ENCODE results near the gene MACF1.
"Not testable (repeated sequence)": the region's sequence is repeated elsewhere in the genome, so short reads cannot be mapped to it uniquely, and the experiment has no call there.

MACF1 gene, protein sequence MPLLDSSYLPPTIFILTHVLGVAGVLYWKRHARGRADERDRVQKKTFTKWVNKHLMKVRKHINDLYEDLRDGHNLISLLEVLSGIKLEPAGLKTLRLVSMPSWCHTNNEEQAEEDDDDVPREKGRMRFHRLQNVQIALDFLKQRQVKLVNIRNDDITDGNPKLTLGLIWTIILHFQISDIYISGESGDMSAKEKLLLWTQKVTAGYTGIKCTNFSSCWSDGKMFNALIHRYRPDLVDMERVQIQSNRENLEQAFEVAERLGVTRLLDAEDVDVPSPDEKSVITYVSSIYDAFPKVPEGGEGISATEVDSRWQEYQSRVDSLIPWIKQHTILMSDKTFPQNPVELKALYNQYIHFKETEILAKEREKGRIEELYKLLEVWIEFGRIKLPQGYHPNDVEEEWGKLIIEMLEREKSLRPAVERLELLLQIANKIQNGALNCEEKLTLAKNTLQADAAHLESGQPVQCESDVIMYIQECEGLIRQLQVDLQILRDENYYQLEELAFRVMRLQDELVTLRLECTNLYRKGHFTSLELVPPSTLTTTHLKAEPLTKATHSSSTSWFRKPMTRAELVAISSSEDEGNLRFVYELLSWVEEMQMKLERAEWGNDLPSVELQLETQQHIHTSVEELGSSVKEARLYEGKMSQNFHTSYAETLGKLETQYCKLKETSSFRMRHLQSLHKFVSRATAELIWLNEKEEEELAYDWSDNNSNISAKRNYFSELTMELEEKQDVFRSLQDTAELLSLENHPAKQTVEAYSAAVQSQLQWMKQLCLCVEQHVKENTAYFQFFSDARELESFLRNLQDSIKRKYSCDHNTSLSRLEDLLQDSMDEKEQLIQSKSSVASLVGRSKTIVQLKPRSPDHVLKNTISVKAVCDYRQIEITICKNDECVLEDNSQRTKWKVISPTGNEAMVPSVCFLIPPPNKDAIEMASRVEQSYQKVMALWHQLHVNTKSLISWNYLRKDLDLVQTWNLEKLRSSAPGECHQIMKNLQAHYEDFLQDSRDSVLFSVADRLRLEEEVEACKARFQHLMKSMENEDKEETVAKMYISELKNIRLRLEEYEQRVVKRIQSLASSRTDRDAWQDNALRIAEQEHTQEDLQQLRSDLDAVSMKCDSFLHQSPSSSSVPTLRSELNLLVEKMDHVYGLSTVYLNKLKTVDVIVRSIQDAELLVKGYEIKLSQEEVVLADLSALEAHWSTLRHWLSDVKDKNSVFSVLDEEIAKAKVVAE (N-terminal part only)

DNA sequence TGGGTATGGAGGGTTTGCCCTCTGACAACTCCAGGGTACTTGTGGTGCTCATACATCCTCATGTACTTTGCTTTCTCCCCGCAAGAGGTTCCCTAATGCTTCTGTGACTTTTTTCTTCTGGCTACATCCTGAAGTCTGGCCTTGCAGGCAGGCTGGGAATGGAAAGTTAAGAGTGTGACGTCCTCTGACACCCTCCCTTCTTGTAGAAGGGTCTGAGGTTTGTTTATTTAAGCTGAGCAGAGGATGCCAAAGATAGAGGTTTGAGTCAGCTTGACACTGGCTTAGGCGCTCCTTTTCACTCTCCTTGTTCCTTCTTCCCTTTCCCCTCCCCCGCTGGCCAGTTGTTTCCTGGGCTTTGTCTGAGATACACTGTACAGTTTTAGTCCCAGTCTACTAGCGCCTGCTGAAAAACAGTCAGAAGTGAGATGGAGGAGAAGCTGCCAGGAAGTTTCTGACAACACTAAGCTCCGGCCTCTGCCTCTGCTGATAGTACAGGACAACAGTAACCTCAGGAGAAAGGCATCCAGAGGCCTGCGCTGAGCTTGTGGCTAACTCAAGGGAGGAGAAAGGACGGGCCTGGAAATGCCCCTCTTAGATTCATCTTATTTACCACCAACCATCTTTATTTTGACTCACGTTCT is at the start of gene MACF1:
Gene MACF1, plus strand, starts transcription at position 255 of the 641 bp plus-strand sequence. Its CDS starts 328 bp downstream, at position 583.
- peak; percentile 81 for DNase-seq

DNA sequence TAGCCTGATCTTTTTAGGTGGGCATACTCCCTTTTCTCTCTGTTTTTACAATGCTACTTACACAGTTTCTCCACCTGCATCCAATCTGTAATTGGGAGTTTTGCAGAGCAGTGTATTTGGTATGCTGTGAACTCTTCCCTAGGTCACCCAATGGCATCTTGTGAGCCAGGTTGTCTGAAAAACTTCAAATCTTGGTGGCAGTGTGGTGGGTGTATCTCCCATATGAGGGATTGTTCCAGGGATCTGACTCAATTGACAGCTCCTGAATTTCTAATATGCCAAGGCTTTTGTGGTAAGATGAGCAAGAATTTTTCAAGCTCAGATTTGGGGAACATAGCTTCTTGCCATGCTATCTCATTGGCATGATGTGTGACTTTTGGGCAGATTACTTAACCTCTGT is 47.2 kb upstream of the MACF1 start:
- DNase-seq = no peak

DNA sequence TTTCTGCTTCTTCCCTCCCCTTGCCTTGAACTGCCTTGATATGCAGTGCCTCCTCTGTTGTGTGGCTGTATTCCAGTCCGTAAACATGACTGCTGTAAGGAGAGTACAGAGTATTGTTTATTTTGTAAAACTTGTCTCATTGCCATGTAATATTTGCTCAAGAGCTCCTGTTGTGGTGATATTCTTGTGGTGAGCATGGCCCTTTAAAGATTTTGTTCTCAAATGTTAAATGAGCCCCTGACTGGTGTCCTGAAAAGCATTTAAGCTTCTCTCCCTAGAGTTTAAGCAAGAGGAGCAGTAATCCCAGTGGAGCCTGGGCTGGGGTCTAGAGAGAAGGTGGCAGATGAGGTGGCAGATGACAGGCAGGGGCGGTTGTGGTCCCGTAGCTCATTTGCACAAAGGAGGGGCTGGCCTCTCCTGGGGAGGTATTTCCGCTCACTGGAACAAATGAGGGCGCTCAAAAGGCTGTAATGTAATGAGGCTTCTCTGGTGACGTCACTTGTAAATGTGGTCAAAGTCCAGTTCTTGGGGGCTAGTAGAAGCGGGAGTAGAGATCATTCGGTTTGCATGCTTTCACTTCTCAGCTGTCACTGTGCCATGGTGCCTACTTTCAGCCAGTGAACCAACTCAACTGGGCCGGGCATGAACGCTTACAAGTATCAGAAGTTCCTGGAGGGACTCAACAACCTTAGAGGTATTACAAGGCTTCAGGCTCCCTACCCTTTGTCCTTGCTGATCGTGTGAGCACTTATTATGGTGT is 46.0 kb upstream of the MACF1 start:
- no peak for DNase-seq

DNA sequence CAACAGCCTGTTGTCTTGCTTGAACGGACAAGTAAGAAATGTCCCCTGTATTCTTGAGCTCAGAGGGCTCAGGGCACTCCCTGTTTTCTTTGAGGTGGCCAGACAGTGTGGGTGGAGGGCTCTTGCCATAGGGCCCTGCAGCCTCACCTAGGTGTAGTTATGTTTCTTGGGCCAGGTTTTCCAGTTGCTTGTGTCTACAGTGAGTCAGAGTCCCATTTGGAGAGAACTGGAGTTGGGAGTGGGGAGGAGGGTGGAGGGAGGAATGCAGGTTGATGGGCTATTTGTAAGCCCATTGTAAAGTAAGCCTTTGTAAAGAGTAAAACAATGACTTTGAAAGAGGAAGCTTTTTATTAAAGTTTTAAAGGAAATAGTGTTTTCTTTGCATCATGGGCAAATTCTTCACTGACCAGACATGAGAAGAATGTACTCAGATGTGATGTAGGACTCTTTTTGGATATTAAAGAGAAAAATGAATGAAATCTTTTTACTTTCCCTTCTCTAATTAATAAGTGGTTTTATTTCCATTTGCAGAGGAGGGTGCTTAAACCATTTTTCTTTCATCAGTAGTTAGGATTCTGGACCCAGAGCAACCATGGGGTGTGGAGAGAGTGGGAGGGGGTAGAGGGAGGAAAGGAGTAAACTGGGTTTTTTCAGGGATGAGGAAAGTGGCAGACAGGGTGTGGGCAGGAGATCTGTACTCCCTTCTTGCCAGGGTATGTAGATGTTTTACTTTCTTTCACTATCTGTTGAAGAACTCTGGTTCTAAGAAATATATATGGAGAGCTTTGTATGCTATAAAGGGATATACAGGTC is 45.1 kb upstream of the MACF1 start:
- DNase-seq = no peak

DNA sequence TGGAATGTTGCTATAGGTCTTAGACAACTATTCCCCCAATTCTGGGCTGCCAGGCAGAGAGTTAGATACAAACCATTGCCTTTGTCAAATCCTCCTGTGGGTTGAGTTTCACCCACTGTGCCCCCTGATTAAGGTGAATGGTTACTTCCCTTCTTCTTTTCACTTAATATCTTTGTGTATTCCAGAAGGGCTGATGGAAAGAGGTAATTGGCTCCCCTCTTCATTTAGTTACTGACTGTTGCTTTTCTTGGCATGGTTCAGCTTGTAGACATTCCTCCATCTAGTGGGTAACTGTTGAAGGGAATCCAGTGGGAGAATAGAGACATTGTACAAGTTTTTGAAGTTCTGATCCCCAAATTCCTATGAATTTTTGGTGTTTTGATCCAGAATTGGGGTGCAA is 43.8 kb upstream of the MACF1 start:
- no peak for DNase-seq

DNA sequence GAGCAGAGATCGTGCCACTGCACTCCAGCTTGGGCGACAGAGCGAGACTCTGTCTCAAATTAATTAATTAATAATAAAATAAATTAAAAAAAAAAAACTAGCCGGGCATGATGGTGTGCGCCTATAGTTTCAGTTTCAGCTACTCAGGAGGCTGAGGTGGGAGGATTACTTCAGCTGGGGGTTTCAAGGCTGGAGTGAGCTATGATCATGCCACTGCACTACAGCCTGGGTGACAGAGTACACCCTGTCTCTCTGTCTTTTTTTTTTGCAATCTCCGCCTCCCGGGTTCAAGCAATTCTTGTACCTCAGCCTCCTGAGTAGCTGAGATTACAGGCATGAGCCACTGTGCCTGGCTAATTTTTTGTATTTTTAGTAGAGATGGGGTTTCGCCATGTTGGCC is 42.7 kb upstream of the MACF1 start:
- DNase-seq = not testable (repeated sequence)

DNA sequence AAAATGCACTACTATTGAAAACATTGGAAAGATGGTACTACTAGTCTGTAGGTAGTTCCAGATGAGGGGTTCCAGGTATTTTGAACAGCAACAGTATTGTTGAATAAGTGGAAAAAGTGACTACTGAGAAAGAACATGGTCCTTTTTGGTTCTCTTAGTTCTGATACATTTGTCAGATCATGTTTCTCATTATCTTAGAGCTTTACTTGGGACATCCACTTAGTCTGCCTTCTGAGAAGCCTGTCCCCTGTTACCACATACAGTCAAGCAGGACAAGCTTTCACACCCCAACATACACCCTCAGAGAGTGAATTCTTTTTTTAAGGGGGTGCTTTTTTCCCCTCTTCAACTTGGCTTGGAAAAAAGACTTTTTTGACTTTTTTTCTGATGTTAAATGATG is 41.0 kb upstream of the MACF1 start:
- DNase-seq = no peak

DNA sequence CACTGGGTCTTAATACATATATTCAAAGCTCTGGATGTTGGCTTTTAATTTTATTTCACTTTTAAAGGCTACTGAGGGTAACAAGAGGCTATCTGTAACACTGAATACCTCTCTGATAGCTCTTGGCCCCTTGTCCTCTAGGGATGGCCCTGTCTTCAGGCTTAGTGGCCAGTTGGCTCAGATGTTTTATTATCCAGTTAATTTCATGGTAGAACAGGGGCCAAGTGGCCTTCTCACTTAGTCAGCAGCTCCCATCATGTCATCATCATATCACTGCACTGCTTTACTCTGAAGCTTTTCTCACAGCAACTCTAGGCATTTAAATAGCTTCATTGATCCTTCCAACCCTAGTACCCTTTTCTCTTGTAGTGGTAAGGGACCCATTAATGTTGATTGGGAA is 40.2 kb upstream of the MACF1 start:
- DNase-seq = no peak

DNA sequence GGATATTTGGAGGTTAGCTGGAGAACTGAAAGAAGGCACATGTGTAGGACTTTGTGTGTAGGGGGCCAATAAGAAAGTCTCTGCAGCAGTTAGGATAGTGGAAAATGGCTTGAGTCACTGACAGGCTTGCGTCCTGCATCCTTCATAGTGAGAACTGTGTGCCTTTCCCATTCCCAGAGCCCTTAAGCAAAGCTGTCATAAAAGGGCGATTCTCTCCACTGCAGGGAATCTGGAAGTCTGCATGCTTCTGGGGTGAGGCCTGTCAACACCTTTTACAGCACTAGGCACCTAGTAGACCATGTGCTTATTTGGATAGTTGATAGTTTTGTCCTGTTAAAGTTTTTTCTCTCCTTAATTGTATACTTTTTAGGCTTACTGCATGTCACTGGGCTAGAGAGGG is 39.4 kb upstream of the MACF1 start:
- DNase-seq = no peak

DNA sequence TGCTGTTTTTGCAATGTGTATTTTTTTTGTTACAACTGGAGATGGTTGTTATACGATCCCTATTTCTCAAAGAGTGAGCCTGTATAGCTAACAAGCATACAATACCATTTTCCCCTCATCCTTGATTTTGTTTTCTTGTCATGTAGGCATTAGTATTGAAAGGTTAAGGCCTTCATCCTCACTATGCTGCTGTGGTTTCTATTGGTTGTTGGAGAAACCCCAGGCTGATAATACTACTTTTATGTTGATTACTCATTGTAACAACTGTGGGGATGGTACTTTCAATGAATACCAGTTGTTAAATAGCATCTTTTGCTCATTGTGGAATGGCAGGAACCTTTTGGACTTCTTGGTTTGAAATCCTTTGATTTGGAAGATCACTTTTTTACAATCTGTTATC is 39.0 kb upstream of the MACF1 start:
- DNase-seq = no peak

DNA sequence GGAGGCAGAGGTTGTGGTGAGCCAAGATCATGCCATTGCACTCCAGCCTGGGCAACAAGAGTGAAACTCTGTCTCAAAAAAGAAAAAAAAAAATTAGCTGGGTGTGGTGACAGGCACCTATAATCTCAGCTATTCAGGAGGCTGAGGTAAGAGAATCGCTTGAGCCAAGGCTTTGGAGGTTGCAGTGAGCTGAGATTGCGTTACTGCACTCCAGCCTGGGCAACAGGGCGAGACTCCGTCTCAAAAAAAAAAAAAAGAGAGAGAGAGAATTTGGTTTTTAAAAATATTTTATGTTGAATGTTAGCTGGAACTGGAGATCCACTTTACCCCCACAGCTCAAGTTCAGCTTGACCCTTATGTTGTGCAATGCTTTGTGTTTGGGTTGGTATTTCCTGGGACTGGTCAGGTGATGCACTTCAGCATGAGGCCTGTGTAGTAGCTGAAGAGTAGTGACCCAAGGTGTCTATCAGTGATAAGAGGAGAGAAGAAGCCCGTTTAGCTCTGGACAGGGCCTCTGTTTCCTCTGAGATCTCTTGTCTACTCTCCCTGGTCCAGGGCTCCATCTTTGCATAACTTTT is 36.8 kb upstream of the MACF1 start:
- DNase-seq = no peak

DNA sequence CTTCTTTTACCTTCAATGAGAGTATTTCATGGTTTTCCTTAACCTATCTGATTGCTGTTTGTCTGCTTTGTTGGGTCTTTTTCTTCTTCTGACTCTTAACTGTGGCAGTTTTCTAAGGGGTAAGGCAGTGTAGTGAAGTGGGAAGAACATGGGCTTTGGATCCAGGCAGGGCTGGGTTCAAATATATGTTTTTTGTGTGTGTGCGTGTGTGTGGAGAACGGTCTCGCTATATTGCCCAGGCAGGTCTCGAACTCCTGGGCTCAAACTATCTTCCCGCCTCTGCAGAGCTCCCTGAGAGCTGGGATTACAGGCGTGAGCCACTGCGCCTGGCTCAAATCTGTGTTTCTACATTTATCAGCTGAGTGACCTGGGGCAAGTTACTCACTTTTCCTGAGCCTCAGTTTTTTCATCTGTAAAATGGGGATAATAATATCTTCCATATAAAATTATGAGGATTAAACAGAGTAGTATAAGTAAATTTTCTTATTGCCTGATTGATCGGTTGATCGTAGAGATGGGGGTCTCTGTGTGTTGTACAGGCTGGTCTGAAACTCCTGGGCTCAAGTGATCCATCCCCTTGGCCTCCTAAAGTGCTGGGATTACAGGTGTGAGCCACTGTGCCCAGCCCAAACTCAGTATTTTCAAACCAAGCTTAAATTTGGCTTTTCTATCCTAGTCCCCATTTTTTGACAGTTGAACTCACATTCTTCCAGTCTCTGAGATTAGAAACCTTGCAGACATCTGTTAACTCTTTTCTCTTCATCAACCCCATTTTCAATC is 36.0 kb upstream of the MACF1 start:
- no peak for DNase-seq

DNA sequence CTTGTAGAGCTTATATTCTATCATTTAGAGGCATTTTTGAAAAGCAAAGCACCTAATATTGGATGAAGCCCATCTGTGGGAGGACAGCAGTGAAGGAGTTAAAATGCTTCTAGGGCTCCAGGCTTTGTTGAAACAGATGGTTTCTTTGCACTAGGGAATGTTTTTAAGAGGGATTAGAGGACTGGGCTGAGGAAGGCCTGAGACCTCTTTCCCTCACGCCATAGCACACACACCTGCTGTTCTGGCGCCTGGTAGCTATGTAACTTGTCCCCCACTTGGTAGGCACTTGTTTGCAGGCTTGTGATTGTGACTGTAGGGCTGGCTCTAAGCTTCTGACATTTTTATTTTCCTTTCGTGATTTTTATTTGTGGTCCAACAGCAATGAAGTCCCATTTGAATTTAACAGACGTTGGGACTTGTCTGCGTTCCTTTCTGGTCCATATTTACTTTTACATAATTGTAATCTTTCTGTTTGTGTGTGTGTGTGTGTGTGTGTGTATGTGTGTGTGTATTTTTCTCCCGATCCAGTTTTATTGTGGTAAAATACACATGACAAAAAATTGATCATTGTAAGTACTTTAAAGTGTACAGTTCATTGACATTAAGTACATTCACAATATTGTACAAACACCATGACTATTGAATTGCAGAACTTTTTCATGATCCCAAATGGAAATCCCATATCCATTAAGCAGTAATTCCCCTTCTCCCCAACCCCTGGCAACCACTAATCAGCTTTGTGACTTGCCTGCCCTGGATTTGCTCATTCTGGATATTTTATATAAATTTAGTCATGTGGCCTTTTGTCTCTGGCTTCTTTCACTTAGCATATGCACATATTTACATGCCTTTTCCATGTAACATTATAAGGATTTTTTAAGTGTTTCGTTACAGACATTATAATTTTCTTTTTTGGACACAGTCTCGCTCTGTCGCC is 33.5 kb upstream of the MACF1 start:
- no peak for DNase-seq

DNA sequence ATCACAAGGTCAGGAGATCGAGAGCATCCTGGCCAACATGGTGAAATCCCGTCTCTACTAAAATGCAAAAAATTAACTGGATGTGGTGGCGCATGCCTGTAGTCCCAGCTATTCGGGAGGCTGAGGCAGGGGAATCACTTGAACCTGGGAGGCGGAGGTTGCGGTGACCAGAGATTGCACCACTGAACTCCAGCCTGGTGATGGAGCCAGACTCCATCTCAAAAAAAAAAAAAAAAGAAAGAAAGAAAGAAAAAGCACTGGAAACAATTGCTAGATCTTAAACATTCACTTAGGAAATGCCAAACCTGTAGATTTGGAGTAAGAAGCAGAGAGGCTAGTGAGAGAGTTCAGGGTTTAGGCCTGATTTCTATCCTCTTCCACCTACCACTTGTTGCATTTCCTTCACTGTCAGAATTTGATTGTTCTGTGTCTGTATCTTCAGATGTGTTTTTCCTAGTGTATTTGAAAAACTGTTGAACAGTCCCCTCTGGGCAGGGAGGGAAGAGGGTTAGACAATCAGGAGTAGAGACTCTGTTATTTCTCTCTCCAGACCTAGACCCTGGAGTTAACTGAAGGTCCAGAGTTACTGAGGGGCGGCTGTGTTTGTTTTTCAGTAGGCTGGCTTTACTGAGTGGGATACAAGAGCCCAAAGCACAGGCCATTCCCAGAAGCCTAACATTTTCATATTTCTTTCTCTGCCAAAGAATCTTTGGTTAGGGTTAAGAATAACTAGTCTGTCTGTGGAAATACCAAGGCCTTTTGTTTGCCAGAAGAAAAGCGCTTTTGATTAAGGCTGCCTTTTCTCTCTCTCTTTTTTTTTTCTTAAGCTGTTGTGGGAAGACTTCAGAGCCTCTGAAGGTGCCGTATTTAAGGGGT is 31.1 kb upstream of the MACF1 start:
- no peak for DNase-seq

DNA sequence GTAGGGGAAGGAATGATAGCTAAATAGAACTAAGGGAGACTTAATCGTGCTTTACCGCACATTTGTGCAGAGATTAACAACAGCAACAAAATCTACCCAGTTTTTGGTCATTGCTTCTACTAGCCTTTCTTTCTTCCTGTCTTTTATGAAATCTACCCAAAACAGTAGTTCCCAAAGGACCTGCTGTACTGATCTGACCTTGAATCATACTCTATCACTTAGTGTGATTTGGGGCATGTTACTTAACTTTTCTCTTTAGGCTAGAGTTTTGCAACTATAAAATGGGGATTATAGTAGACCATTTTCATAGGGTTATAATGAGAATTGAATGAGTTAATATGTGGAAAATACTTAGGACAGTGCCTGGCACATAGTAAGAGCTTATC is 30.5 kb upstream of the MACF1 start:
- no peak for DNase-seq

DNA sequence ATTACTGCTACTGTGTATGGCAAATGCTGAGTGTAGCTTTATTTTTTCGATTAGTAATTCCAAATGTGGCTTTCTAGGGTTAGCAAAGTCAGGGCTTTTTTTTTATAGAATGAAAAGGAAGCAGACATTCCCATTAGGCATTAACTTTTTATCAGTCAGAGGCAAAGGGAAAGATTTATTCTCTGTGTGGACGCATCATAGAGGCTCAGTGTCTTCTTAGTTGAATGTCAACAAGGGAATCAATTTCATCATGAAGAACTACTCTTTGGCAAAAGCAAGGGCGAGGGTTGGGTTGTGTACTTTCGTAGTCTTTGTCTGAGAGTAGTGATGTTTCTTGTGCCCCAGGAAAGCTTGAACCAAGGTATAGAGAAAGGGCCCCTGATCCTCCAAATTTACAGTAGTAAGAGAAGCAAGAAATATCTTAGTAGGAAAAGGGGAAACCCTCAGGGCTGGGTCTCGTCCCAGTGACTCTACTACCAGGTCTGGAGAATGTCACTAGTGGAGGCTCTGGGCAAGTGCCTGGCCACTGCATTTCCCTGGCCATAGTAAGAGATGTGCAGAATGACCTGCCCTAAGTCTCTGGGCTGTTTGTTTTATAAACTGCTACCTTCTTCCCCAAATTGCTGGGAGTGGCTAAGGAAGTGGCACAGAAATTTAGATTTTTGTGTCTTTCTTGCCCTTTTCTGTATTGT is 30.0 kb upstream of the MACF1 start:
- no peak for DNase-seq

DNA sequence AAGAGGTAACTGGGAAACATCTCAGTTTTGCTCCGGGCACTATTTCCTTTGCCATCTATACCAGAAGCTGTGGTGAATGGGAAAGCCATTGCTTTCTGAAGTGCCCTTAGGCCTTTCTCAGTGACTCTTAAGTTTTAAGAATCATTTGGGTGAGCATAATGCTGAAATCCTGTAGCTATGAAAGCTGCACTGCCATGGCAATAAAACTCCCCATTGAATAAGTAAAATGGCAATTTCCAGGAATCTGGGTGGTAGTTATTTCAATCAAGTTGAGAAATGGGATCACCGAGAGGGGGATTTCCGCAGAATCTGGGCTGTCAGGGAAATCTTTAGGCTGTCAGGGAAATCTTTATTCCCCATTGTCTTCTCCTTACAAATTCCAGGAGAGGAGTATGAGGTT is 26.8 kb upstream of the MACF1 start:
- no peak for DNase-seq
